Stimulated activated CD4-positive, alpha-beta T cell treated with anti-CD3 and anti-CD28 coated beads, Interleukin-12 subunit alpha, Interleukin-12 subunit beta, amount 100 ng/mL, for 48 hours (primary cell): Measurements from ENCODE around the gene ANKRD42.
"Not testable (repeated sequence)": the region's sequence is repeated elsewhere in the genome, so short reads cannot be mapped to it uniquely, and the experiment has no call there.

ENCODE experiments used
- DNase-seq, 3 donors: peaks; one replicate each; pipeline ENCODE4 v3.0.0-alpha.2; 2020; ENCODE audit warnings: low read depth in 2 of 3, low spot score in 1 of 3

ANKRD42 gene

GRCh38 chr11:83172551-83172950 is 21.0 kb upstream of the ANKRD42 start:
- DNase-seq, result no peak

- DNase-seq, result no peak
Observed at GRCh38 chr11:83174008-83174407, 19.5 kb upstream of the ANKRD42 start.

DNA sequence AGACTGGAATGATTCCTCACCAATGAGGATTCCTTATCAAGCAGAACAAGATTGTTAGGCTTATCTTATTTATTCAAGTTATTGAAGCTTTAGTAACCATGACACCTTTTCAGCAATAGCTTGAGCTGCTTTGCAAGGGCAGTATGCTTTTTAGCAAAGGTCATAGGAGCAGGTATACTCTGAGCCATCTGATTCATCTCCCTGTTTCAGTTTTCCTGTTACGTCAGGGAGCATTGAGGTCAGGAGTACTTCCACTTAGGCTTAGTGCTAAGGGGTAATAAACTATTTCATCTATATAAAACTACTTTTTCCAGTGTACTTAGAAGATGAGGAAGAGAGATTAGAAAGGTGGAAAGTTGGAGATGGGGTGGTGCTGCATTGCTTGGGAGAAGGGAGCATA is 17.7 kb upstream of the ANKRD42 start:
- DNase-seq, result no peak

GRCh38 chr11:83181815-83182214 is 11.7 kb upstream of the ANKRD42 start:
- DNase-seq, result no peak

DNA sequence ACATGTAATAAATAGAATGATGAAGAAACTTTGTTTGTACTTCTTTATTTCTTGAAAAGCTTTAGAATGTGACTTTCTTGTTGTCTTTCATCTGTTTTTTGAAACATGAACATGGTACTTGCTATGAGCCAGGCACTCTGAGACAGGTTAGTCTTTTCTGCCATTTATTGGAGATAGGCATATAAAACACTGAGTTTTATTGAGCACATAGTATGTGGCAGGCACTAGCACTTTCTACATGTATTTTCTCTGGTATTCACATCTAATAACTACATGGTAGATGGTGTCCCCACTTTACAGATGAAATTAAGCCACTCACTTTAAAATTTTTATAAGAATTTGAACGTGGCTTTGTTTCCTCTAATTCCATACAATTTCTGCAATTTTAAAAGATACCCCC is 7.7 kb upstream of the ANKRD42 start:
- DNase-seq, result no peak

- DNase-seq, result no peak
Observed at GRCh38 chr11:83187465-83187864, 6.0 kb upstream of the ANKRD42 start.

GRCh38 chr11:83191491-83191890 is 2.0 kb upstream of the ANKRD42 start:
- no peak for DNase-seq

GRCh38 chr11:83191986-83192385 is 1.5 kb upstream of the ANKRD42 start:
- no peak for DNase-seq

DNA sequence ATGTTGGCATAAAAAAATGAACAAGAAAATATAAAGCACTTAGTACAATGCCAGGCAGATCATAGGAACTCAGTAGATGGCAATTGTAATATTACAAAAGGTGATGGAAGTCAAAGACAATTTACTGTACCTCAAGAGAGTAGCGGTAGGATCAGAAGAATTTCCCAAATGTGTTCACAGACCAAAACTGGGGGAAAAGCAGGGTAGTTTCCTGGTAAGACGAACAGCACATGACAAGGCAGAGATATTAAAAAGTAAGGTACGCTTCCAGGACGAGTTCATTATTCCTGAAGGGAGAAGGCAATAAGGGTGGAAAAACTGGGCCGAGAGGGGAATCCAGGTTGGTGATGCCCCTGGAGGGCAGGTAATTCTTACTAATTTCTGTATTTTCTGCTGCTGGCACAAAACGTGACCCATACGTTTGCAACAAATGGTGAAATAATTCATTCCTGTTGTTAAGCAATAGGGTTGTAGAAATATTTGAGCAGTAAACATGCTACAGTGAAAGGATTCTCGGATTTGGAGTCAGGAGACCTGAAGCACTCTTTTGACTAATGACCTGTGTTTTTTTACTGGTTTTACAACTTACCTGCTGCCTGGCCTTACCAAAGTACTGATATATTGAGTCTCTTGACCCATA is 786 bp upstream of the ANKRD42 start:
- no peak for DNase-seq

DNA sequence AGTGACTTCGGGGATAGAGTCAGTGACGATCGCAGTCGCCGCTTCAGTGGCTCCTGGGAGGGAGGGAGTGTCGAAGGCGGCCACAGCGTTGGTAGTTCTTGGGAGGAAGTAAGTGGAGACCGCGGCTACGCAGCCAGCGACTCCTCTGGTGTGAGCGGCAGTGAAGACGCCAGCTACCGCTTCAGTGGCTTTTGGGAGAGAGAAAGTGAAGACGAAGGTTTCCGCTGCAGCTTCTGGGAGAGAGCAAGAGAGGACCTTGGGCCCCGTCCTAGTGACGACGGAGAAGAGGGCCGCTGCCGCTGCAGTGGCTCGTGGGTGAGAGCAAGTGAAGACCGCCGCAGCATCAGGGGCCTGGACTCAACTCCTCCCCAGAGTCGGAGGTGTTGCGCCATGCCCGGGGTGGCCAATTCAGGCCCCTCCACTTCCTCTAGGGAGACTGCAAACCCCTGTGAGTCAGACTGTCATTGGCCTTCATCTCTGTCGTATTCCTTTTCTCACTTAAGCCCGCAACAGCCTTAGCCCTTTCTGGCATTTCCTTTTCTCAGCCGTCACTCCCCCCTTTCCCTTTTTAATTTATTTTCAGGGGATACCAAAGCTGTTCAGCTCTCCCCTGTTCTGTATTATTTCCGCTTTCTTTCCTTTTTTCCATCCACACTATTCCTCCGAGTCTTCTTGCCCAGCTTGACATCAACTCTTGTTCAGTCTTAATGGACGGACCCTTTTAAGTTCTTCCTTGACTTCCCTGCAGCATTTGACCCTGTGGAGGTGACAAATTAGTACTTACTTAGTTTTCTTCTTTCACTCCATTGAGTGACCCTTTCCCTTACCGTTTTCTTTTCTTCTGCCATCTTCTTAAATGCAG is 1.0 kb downstream of the ANKRD42 start:
- DNase-seq, result peak; percentile 31 to 40 (median 36)

DNA sequence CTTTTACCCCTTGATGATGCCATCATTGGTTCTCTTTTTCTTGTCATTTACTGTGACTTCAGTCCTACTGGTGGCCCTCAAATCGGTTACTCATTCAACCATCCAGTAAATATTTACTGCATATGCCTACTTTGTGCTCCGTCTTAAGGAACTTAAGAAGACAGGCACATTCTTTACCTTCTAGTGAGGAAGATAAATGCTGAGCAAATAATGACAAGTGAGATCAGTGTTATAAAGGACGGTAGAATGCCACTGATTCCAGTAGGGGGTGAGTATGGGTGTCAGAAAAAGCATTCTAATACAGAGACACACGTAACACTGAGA is 1.6 kb downstream of the ANKRD42 start:
- no peak for DNase-seq

GRCh38 chr11:83195649-83196048 is 2.1 kb downstream of the ANKRD42 start:
- no peak for DNase-seq

DNA sequence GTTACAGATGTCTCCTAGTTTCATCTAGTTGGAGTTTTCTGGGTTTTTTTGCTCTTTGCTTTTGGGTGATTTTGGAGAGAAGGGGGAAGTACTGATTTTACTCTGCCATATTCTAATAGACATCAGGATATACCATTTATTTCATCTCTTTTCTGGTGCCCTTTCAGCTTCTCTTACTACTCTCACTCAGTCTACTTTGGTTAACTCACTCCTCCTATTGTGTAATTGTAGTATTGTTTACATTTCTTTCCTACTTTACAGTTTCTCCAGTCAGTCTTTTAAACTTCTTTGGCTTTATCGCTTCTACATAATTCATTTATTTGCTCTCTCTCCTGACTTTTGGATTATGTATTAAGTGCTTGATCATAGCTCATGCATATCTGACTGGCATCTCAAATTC is 6.5 kb downstream of the ANKRD42 start:
- no peak for DNase-seq

GRCh38 chr11:83205608-83206185 is 12.2 kb downstream of the ANKRD42 start:
- no peak for DNase-seq

GRCh38 chr11:83206221-83206620 is 12.7 kb downstream of the ANKRD42 start:
- no peak for DNase-seq

GRCh38 chr11:83206771-83207382 is 13.4 kb downstream of the ANKRD42 start:
- DNase-seq, result not testable (repeated sequence)

GRCh38 chr11:83219095-83219494 is 25.6 kb downstream of the ANKRD42 start:
- DNase-seq, result no peak

DNA sequence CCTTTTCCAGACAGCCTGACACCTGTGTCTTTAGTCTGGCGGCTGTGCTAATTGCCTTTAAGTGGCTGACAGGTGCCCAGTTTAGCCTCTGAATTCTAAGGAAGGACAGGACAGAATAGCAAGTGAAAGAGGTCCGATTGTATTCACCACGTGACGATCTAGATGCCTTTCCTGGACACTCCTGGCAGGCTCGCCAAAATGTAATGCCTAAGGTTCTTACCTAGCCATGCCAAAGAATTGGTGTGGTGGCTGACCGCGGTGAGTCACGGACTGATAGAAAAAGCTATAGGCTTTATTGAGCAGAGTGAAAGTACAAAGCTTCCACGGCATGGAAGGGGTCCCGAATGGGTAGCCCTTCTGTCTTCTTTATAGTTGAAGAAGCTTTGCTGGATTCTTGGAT is 26.7 kb downstream of the ANKRD42 start:
- DNase-seq, result no peak

- DNase-seq, result no peak
Observed at GRCh38 chr11:83221694-83222093, 28.2 kb downstream of the ANKRD42 start.

DNA sequence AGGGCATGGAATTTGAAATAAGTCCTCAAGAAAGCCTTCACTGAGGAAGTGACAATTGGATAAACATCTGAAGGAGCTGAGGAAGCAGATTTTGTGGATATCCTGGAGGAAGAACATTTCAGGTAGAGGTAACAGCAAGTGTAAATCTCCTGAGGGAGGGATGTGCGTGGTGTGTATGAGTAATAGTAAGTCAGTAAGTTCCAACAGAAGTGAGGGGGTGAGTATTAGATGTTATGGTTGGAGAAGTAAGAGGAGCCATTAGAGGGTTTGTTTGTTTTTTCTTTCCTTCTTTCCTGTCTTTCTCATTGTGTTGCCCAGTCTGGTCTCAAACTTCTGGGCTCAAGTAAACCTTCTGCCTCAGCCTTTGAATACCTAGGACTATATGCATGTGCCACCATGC is 29.0 kb downstream of the ANKRD42 start:
- no peak for DNase-seq

- DNase-seq, result no peak
Observed at GRCh38 chr11:83223457-83223856, 29.9 kb downstream of the ANKRD42 start.

DNA sequence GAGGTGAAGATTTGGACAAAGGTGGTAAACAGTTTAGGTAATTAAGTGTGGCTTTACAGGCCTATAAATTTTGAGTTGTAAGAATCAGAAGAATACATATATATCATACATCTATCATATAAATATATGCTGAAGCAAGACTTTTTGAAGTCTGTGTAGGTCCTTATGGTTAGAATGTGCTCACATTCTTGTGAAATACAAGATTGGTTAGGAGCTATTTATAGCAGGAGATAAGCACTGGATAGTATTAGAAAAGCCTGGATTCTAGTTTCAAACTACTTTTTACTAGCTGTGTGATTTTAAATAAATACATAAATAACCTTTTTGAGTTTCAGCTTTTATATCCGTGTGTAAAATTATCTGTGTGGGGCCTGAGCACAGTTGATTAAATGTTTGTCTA is 42.3 kb downstream of the ANKRD42 start:
- no peak for DNase-seq
